ENCODE results near the gene PTPRD.

DNA sequence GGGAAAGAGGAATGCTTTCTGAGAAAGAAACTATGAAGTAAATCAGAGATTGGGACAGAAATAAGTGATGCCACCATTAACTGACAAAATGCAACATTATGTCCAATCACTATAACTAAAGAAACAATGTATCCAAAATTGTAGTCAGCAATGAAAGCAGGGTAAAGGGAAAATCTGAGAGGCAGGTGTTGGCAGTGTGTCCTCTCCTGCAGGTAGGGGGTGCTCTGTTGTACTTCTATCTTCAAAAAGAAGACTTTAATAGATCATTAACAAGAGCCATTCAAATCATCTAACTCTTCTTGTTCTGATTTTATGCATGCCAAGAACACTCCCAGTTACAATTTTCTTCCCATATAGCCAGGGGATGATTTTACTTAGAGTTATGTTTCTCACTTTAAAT, 1275.7 kb downstream of the PTPRD start:
- TF ChIP-seq, protein P1, sequence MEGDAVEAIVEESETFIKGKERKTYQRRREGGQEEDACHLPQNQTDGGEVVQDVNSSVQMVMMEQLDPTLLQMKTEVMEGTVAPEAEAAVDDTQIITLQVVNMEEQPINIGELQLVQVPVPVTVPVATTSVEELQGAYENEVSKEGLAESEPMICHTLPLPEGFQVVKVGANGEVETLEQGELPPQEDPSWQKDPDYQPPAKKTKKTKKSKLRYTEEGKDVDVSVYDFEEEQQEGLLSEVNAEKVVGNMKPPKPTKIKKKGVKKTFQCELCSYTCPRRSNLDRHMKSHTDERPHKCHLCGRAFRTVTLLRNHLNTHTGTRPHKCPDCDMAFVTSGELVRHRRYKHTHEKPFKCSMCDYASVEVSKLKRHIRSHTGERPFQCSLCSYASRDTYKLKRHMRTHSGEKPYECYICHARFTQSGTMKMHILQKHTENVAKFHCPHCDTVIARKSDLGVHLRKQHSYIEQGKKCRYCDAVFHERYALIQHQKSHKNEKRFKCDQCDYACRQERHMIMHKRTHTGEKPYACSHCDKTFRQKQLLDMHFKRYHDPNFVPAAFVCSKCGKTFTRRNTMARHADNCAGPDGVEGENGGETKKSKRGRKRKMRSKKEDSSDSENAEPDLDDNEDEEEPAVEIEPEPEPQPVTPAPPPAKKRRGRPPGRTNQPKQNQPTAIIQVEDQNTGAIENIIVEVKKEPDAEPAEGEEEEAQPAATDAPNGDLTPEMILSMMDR (conservative IDR thresholded peaks at IDR 0.05; ENCODE audit: low read length): peak; percentile 59
- TF ChIP-seq EZH2phosphoT487 (IDR thresholded peaks at IDR 0.05; ENCODE audit: borderline replicate concordance, low read depth, low read length): no peak

Measured in OCI-LY7 (cell line).